NB4 (cell line): ENCODE results near the gene CBLL1.

Source experiments
- MAX ChIP-seq: IDR thresholded peaks from 2 replicates; pipeline ENCODE4 v1.6.1; 2011; ENCODE audit warnings: low read depth, low read length
- MYC ChIP-seq: IDR thresholded peaks from 2 replicates; pipeline ENCODE4 v1.6.1; 2011; ENCODE audit warnings: low read depth, low read length
- POLR2A ChIP-seq: IDR thresholded peaks from 2 replicates; pipeline ENCODE4 v1.6.1; 2011; ENCODE audit warnings: mild to moderate bottlenecking; ENCODE audit not compliant: insufficient read length; ENCODE audit errors: extremely low read depth
- TF ChIP-seq, protein P1 (sequence below): IDR thresholded peaks from one replicate; pipeline ENCODE4 v1.5.1; 2012; ENCODE audit warnings: low read depth, low read length

DNA sequence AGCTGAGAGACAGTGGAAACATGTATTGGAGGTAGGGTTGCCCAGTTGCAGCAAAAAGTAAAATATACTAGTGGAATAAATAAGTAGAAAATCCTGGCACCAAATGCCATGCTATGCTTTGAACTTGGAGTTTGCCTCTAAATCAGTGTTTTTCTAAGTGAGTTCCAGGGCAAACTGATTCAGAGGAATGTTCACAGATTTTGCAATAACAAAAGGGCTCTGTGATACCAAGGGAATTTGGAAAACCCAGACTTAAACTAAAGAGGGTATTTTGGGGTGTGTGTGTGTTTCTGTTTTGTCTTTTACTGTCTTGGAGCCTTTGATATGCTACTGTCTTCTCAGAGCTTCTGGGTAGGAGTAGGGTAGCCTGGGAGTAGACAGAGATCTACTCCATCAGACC, 43.4 kb upstream of the CBLL1 start:
- TF ChIP-seq, protein P1, sequence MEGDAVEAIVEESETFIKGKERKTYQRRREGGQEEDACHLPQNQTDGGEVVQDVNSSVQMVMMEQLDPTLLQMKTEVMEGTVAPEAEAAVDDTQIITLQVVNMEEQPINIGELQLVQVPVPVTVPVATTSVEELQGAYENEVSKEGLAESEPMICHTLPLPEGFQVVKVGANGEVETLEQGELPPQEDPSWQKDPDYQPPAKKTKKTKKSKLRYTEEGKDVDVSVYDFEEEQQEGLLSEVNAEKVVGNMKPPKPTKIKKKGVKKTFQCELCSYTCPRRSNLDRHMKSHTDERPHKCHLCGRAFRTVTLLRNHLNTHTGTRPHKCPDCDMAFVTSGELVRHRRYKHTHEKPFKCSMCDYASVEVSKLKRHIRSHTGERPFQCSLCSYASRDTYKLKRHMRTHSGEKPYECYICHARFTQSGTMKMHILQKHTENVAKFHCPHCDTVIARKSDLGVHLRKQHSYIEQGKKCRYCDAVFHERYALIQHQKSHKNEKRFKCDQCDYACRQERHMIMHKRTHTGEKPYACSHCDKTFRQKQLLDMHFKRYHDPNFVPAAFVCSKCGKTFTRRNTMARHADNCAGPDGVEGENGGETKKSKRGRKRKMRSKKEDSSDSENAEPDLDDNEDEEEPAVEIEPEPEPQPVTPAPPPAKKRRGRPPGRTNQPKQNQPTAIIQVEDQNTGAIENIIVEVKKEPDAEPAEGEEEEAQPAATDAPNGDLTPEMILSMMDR = no peak
- no peak for TF ChIP-seq POLR2A
- no peak for TF ChIP-seq MYC
- no peak for TF ChIP-seq MAX
